ENCODE results near the gene FOXJ1. TPM values are rescaled to one million over a fixed set of nuclear protein-coding genes. Genes with fewer than 3 reads are reported as not detected.

FOXJ1 gene
- polyA plus RNA-seq, 1 of the 3 experiments (the other 2 are of a cell fraction) = not detected

DNA sequence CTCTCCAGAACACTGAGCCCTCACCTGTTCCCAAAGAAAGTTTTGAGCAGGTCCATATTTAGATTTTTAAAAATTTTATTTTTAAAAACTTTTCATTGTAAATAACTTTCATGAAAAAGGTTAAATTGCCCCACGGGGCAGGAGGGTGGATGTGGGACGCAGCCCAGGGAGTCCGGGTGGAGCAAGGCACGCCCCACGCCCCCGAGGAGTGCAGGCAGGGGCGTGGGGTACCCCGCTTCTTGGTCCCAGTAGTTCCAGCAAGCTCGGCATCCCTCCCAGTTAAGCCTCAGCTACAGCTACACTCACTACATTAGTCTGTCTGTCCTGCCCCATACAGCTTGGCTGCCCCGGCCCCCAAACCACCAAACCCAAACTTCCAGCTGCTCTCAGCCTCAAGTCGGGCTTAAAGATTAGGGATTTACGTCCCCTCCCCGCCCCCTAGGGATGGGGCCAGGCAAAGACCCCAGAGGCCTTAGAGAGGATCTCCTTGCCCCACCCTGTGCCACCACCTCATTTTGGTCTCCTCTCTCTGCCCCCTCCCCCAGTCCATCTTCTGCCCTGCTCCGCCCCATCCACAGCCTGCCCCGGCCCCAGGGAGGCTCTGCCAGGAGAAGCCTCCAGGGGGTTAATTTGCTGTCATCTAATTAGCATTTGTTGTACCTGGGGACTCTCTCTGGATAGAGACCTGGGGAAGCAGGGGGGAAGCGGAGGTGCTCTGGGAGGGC lies 4.6 kb downstream of the FOXJ1 start:
- Histone ChIP-seq H3K79me2 (ENCODE audit: insufficient read depth) (no peaks in the 10 kb centered on the region), H2AFZ (ENCODE audit: low read depth) (no peak overlapping the region), H3K27me3 (ENCODE audit: insufficient read depth) (peaks cover 20% of the 10 kb centered on the region; the same call in 1 of the 2 replicates), H3K4me2 (no peak overlapping the region), H3K4me1 (ENCODE audit: control insufficient read depth in 1 of 2, insufficient read depth in 2 of 2, low read depth in 1 of 2, low read length in 1 of 2) (peaks cover 0 to 9% of the 10 kb centered on the region in 2 experiments; a peak in 1 of 4 replicates), H3K9me3 (no peaks in the 10 kb centered on the region), H3K27ac (ENCODE audit: low read depth in 2 of 2, low read length in 1 of 2) (no peak overlapping the region), H3K9me2 (no peaks in the 10 kb centered on the region), H4K20me1 (ENCODE audit: insufficient read depth) (no peaks in the 10 kb centered on the region), H3K4me3 (ENCODE audit: low read depth in 2 of 2, low read length in 1 of 2) (no peak overlapping the region), H3K9ac (no peak overlapping the region), H3K36me3 (replicated peaks in 1 of 2; ENCODE audit: control insufficient read depth in 1 of 2, insufficient read depth in 2 of 2, low read length in 1 of 2) (no peaks in the 10 kb centered on the region), H3F3A (replicated peaks; ENCODE audit: insufficient read depth) (no peaks in the 10 kb centered on the region)
- CTCF ChIA-PET = interaction anchor here (1.0 to 18.8 kb wide), 4 partner anchors 9 to 145 kb away, joined by 3 to 332 read pairs (median 52); no protein-coding TSS in a partner anchor
- WGBS (ENCODE audit: low lambda C conversion rate) = 74% methylated on average over 16 of the region's 16 CpGs
- DNase-seq = peak; percentile 55
- TF ChIP-seq, protein P1, sequence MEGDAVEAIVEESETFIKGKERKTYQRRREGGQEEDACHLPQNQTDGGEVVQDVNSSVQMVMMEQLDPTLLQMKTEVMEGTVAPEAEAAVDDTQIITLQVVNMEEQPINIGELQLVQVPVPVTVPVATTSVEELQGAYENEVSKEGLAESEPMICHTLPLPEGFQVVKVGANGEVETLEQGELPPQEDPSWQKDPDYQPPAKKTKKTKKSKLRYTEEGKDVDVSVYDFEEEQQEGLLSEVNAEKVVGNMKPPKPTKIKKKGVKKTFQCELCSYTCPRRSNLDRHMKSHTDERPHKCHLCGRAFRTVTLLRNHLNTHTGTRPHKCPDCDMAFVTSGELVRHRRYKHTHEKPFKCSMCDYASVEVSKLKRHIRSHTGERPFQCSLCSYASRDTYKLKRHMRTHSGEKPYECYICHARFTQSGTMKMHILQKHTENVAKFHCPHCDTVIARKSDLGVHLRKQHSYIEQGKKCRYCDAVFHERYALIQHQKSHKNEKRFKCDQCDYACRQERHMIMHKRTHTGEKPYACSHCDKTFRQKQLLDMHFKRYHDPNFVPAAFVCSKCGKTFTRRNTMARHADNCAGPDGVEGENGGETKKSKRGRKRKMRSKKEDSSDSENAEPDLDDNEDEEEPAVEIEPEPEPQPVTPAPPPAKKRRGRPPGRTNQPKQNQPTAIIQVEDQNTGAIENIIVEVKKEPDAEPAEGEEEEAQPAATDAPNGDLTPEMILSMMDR (IDR thresholded peaks at IDR 0.05) = no peak
- POLR2A ChIA-PET = no interaction called here

DNA sequence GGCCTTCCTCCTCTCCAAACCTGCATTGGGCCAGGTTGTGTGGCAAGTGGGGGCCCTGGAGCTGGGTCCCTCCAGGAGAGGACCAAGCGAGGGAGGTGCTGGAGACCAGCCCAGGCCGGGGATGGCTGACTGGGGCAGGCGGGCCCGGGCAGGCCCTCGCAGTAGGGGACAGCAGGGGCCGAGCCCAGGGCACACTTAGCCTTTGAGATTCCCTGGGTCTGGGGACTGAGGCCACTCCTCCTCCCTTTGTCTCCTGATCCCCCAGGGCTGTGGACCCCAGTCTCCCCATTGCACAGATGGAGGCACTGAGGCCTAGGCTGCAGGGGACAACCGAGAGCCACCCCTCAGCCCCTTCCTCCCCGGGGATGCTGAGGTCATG lies 5.2 kb downstream of the FOXJ1 start:
- Histone ChIP-seq H3K9me3 (no peaks in the 10 kb centered on the region), H3K9me2 (no peaks in the 10 kb centered on the region), H4K20me1 (ENCODE audit: insufficient read depth) (no peaks in the 10 kb centered on the region), H3K4me3 (ENCODE audit: low read depth in 2 of 2, low read length in 1 of 2) (no peak overlapping the region), H2AFZ (ENCODE audit: low read depth) (no peak overlapping the region), H3K4me2 (no peak overlapping the region), H3K4me1 (ENCODE audit: control insufficient read depth in 1 of 2, insufficient read depth in 2 of 2, low read depth in 1 of 2, low read length in 1 of 2) (peaks cover 0 to 5% of the 10 kb centered on the region in 2 experiments; a peak in 1 of 4 replicates), H3K79me2 (ENCODE audit: insufficient read depth) (no peaks in the 10 kb centered on the region), H3F3A (replicated peaks; ENCODE audit: insufficient read depth) (no peaks in the 10 kb centered on the region), H3K9ac (no peak overlapping the region), H3K27me3 (ENCODE audit: insufficient read depth) (peaks cover 20% of the 10 kb centered on the region; the same call in 1 of the 2 replicates), H3K36me3 (replicated peaks in 1 of 2; ENCODE audit: control insufficient read depth in 1 of 2, insufficient read depth in 2 of 2, low read length in 1 of 2) (no peaks in the 10 kb centered on the region), H3K27ac (ENCODE audit: low read depth in 2 of 2, low read length in 1 of 2) (no peak overlapping the region)
- TF ChIP-seq RAD21 (IDR thresholded peaks at IDR 0.05; ENCODE audit: low read length) (no peak), RFX5 (IDR thresholded peaks at IDR 0.05; ENCODE audit: low read length) (no peak), EP300 (IDR thresholded peaks at IDR 0.05; ENCODE audit: borderline replicate concordance in 1 of 2, low read depth in 1 of 2, low read length in 1 of 2) (no peak), FOXM1 (IDR thresholded peaks at IDR 0.05; ENCODE audit: low read depth) (no peak), RXRA (IDR thresholded peaks at IDR 0.05; ENCODE audit: borderline replicate concordance, low read depth) (no peak), NRF1 (IDR thresholded peaks at IDR 0.05; ENCODE audit: low read depth, low read length) (no peak), SMC3 (IDR thresholded peaks at IDR 0.05; ENCODE audit: low read depth, low read length) (no peak), FOSL2 (IDR thresholded peaks at IDR 0.05; ENCODE audit: borderline replicate concordance, low read depth) (no peak), JUND (IDR thresholded peaks at IDR 0.05) (no peak), TCF12 (IDR thresholded peaks at IDR 0.05) (no peak), FOXJ3 (CRISPR knock-in tag; IDR thresholded peaks at IDR 0.05) (no peak), GATA2 (CRISPR knock-in tag; IDR thresholded peaks at IDR 0.05) (no peak), YY1 (IDR thresholded peaks at IDR 0.05; ENCODE audit: low read depth) (no peak), GABPA (IDR thresholded peaks at IDR 0.05; ENCODE audit: low read depth) (no peak), MEF2A (IDR thresholded peaks at IDR 0.05; ENCODE audit: borderline replicate concordance, low read depth) (no peak), RCOR1 (IDR thresholded peaks at IDR 0.05; ENCODE audit: low read length) (no peak)
- TF ChIP-seq, protein P2, sequence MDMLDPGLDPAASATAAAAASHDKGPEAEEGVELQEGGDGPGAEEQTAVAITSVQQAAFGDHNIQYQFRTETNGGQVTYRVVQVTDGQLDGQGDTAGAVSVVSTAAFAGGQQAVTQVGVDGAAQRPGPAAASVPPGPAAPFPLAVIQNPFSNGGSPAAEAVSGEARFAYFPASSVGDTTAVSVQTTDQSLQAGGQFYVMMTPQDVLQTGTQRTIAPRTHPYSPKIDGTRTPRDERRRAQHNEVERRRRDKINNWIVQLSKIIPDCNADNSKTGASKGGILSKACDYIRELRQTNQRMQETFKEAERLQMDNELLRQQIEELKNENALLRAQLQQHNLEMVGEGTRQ (IDR thresholded peaks at IDR 0.05; ENCODE audit: borderline replicate concordance, low read depth, low read length) = no peak
- TF ChIP-seq, protein P3, sequence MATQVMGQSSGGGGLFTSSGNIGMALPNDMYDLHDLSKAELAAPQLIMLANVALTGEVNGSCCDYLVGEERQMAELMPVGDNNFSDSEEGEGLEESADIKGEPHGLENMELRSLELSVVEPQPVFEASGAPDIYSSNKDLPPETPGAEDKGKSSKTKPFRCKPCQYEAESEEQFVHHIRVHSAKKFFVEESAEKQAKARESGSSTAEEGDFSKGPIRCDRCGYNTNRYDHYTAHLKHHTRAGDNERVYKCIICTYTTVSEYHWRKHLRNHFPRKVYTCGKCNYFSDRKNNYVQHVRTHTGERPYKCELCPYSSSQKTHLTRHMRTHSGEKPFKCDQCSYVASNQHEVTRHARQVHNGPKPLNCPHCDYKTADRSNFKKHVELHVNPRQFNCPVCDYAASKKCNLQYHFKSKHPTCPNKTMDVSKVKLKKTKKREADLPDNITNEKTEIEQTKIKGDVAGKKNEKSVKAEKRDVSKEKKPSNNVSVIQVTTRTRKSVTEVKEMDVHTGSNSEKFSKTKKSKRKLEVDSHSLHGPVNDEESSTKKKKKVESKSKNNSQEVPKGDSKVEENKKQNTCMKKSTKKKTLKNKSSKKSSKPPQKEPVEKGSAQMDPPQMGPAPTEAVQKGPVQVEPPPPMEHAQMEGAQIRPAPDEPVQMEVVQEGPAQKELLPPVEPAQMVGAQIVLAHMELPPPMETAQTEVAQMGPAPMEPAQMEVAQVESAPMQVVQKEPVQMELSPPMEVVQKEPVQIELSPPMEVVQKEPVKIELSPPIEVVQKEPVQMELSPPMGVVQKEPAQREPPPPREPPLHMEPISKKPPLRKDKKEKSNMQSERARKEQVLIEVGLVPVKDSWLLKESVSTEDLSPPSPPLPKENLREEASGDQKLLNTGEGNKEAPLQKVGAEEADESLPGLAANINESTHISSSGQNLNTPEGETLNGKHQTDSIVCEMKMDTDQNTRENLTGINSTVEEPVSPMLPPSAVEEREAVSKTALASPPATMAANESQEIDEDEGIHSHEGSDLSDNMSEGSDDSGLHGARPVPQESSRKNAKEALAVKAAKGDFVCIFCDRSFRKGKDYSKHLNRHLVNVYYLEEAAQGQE (IDR thresholded peaks at IDR 0.05; ENCODE audit: low read depth, low read length) = no peak
- no peak for DNase-seq
- ChIA-PET POLR2A (no interaction called here), CTCF (interaction anchor here (1.0 to 18.8 kb wide), 4 partner anchors 9 to 146 kb away, joined by 3 to 332 read pairs (median 52); no protein-coding TSS in a partner anchor)
- WGBS (ENCODE audit: low lambda C conversion rate) = 82% methylated on average over 8 of the region's 8 CpGs
